GM12878 (cell line): ENCODE data around the gene CALY. TPM values are rescaled to one million over a fixed set of nuclear protein-coding genes. Genes with fewer than 3 reads are reported as not detected.

Source experiments
- ATAC-seq: fragments of 200-7000 bp; cut with Tn5 transposase; 3 replicates; pipeline ENCODE4 v1.9.1; 2020; ENCODE audit warnings: mild to moderate bottlenecking, moderate library complexity
- BruUV-seq: library from RNA; stranded (reverse); fragments of 400-500 nt; replicated peaks from 2 replicates; lab custom pipeline; 2021; lab: Mats Ljungman, UMichigan
- CTCF ChIA-PET: fragments of 300-600 bp; sonication (Branson Sonifier 250); formaldehyde crosslinking; extraction: SDS; loops from one replicate; lab custom pipeline; 2021; ENCODE audit warnings: inconsistent platforms; lab: Yijun Ruan, JAX
- POLR2A ChIA-PET: fragments of 350-600 bp; formaldehyde crosslinking; extraction: SDS; loops from one replicate; lab custom pipeline; 2021; ENCODE audit warnings: inconsistent platforms; lab: Charles Lee
- RAD21 ChIA-PET: fragments of 300-600 bp; sonication (Branson Sonifier 250); formaldehyde crosslinking; loops from one replicate; lab custom pipeline; 2023; ENCODE audit warnings: antibody characterized with exemption; ENCODE audit not compliant: unreplicated experiment; lab: Charles Lee
- SMC1A ChIA-PET: fragments of 300-600 bp; sonication (Branson Sonifier 250); formaldehyde crosslinking; loops from one replicate; lab custom pipeline; 2023; ENCODE audit not compliant: unreplicated experiment, uncharacterized antibody; lab: Charles Lee
- DNase-seq: peaks from one replicate; pipeline ENCODE4 v3.0.0-alpha.2; 2011; ENCODE audit warnings: low read depth, low spot score
- FAIRE-seq: peaks from 3 replicates; lab custom pipeline; 2011; peaks lifted over from hg19 to GRCh38; lab: Jason Lieb, UNC
- H2AFZ ChIP-seq: 2 replicates; pipeline ENCODE4 v1.6.0; 2011; ENCODE audit warnings: low read depth, low read length, control low read depth; ENCODE audit not compliant: control insufficient read depth
- H3K27ac ChIP-seq: 2 replicates; pipeline ENCODE4 v1.5.1; 2011; ENCODE audit warnings: control low read depth; ENCODE audit not compliant: control insufficient read depth, insufficient read depth
- H3K27me3 ChIP-seq, 2 experiments: replicated peaks in 1 of 2; 2 replicates each; pipeline versions ENCODE4 v1.6.0 to v1.6.1; 2011; ENCODE audit warnings: low read length in 1 of 2; ENCODE audit not compliant: control insufficient read depth in 2 of 2, insufficient read depth in 2 of 2
- H3K36me3 ChIP-seq, 2 experiments: 2 replicates each; pipeline ENCODE4 v1.5.1; 2011; ENCODE audit warnings: low read length in 1 of 2; ENCODE audit not compliant: control insufficient read depth in 2 of 2, insufficient read depth in 2 of 2
- H3K4me1 ChIP-seq: 2 replicates; pipeline ENCODE4 v1.6.1; 2011; ENCODE audit warnings: mild to moderate bottlenecking, low read length, moderate library complexity, mixed read lengths; ENCODE audit not compliant: control insufficient read depth, insufficient read depth
- H3K4me2 ChIP-seq: 2 replicates; pipeline ENCODE4 v1.6.0; 2011; ENCODE audit warnings: control low read depth; ENCODE audit not compliant: control insufficient read depth, insufficient read depth
- H3K4me3 ChIP-seq: fragments of 200-600 bp; sonication (generic); 2 replicates; pipeline ENCODE4 v1.5.1; 2016
- H3K79me2 ChIP-seq: 2 replicates; pipeline ENCODE4 v1.6.0; 2011; ENCODE audit warnings: low read length; ENCODE audit not compliant: control insufficient read depth, insufficient read depth
- H3K9ac ChIP-seq: 2 replicates; pipeline ENCODE4 v1.8.0; 2011; ENCODE audit warnings: low read length, control low read depth, mixed read lengths; ENCODE audit not compliant: control insufficient read depth, insufficient read depth
- H3K9me3 ChIP-seq: replicated peaks from 3 replicates; pipeline ENCODE4 v1.5.1; 2011; ENCODE audit warnings: mild to moderate bottlenecking, low read length; ENCODE audit not compliant: control insufficient read depth, insufficient read depth
- H4K20me1 ChIP-seq: 2 replicates; pipeline ENCODE4 v1.6.0; 2011; ENCODE audit not compliant: control insufficient read depth, insufficient read depth
- CEBPZ ChIP-seq: fragments of 150-350 bp; IDR thresholded peaks from 2 replicates; pipeline ENCODE4 v1.6.1; 2016; ENCODE audit warnings: low read depth, low read length
- CREM ChIP-seq: IDR thresholded peaks from 2 replicates; pipeline ENCODE4 v1.6.1; 2014; ENCODE audit warnings: antibody characterized with exemption, low read depth
- DPF2 ChIP-seq: fragments of 450-650 bp; IDR thresholded peaks from 2 replicates; pipeline ENCODE4 v1.6.1; 2017; ENCODE audit warnings: mild to moderate bottlenecking
- EGR1 ChIP-seq, 2 experiments: IDR thresholded peaks; 1 replicate in 1 of 2; 2 replicates in 1 of 2; pipeline ENCODE4 v1.6.1; 2011 to 2012; ENCODE audit warnings: low read depth in 2 of 2, low read length in 2 of 2, borderline replicate concordance in 1 of 2, mild to moderate bottlenecking in 1 of 2, moderate library complexity in 1 of 2
- JUND ChIP-seq: IDR thresholded peaks from 2 replicates; pipeline ENCODE4 v1.6.1; 2012; ENCODE audit warnings: low read depth, mild to moderate bottlenecking, low read length, improper control_type of control experiment, moderate library complexity
- MEF2B ChIP-seq: fragments of 450-650 bp; IDR thresholded peaks from 2 replicates; pipeline ENCODE4 v1.6.1; 2018; ENCODE audit warnings: mild to moderate bottlenecking, moderate library complexity; ENCODE audit not compliant: partially characterized antibody, poor library complexity, severe bottlenecking
- NBN ChIP-seq: fragments of 450-650 bp; IDR thresholded peaks from 2 replicates; pipeline ENCODE4 v1.6.1; 2016
- NR2C1 ChIP-seq: fragments of 450-650 bp; IDR thresholded peaks from 2 replicates; pipeline ENCODE4 v1.6.1; 2017; ENCODE audit warnings: antibody characterized with exemption, mild to moderate bottlenecking, moderate library complexity
- POU2F2 ChIP-seq: IDR thresholded peaks from 3 replicates; pipeline ENCODE4 v1.6.1; 2011; ENCODE audit warnings: low read depth, mild to moderate bottlenecking, low read length, borderline replicate concordance
- WGBS: methylation state at CpG from one replicate; pipeline ENCODE4 v1.1.6; 2016; ENCODE audit warnings: low lambda C conversion rate; ENCODE audit not compliant: insufficient replicate concordance, insufficient coverage; ENCODE audit errors: missing lambda C conversion rate; 5-methylcytosine and 5-hydroxymethylcytosine counted together
- in situ Hi-C: fragments of 300-500 bp; cut with MboI; formaldehyde crosslinking; loops from 9 replicates; pipeline ENCODE4 v1.14.3; 2018; ENCODE audit warnings: mixed read lengths
- intact Hi-C: fragments of 100-400 bp; cut with micrococcal nuclease; formaldehyde crosslinking; loops from one replicate; pipeline ENCODE4 v1.14.2; 2022; ENCODE audit not compliant: unreplicated experiment
- polyA plus RNA-seq, 11 experiments: library from polyadenylated mRNA; depleted of rRNA in 4 of 11; unstranded in 6 of 11; stranded (reverse) in 5 of 11; fragments of >200 nt; fragmentation: Nextera tagmentation in 4 of 11; fragmentation: Illumina TruSeq in 1 of 11; extraction: Ambion mirVana in 4 of 11; extraction: Trizol in 1 of 11; gene quantifications; 1 replicate in 1 of 11; 2 replicates in 10 of 11; pipeline versions ENCODE4 v1.2.1 to v1.2.3, GENCODE V29; 2011 to 2016; ENCODE audit warnings: inconsistent platforms in 2 of 11, missing spikeins in 2 of 11, low read depth in 1 of 11
- total RNA-seq, 4 experiments: library from RNA; depleted of rRNA in 3 of 4; stranded (reverse); fragments of >200 nt in 3 of 4; fragmentation: Illumina TruSeq in 1 of 4; extraction: Trizol in 1 of 4; gene quantifications; 2 replicates each; pipeline versions ENCODE4 v1.2.1 to v1.2.3, GENCODE V29; 2013 to 2021
- TF ChIP-seq, protein P1 (sequence below): IDR thresholded peaks from 2 replicates; pipeline ENCODE4 v1.6.1; 2012; ENCODE audit warnings: improper control_type of control experiment, low read depth, low read length; ENCODE audit not compliant: insufficient replicate concordance
- TF ChIP-seq, protein P2 (sequence below): fragments of 450-650 bp; IDR thresholded peaks from 2 replicates; pipeline ENCODE4 v1.6.1; 2017; ENCODE audit warnings: antibody characterized with exemption, mild to moderate bottlenecking, moderate library complexity

CALY gene
- total and polyA plus RNA-seq, 10 of the 15 experiments (the other 5 are each of a cell fraction or from before 2014, with no cell fraction given): 0.07 TPM; not detected in 9

GRCh38 chr10:133379152-133379800, 42.6 kb upstream of the CALY start, which contains the start of gene PAOX:
Gene PAOX, plus strand, starts transcription at chr10:133379262. Its CDS starts 55 bp downstream, at chr10:133379317.
- no peak for DNase-seq
- Histone ChIP-seq H3K4me3 (peak within 1 kb of the TSS; percentile 85), H3K9me3 (no peaks in the 10 kb centered on the region), H4K20me1 (no peaks in the 10 kb centered on the region), H3K9ac (peak within 1 kb of the TSS; percentile 70), H3K27me3 (no peaks in the 10 kb centered on the region), H3K4me1 (peaks cover 9% of the 10 kb centered on the region), H3K36me3 (no peaks in the 10 kb centered on the region), H3K4me2 (peak within 1 kb of the TSS; percentile 98), H2AFZ (peak within 1 kb of the TSS; percentile 90), H3K27ac (peak within 1 kb of the TSS; percentile 48; the same call in 1 of the 2 replicates), H3K79me2 (peaks cover 3% of the 10 kb centered on the region; the same call in 1 of the 2 replicates)
- ChIA-PET RAD21 (interaction anchor here (0.5 to 3.8 kb wide), 4 partner anchors 8 to 807 kb away, joined by 3 to 13 read pairs (median 6); no protein-coding TSS in a partner anchor), CTCF (interaction anchor here (0.5 to 1.5 kb wide), 2 partner anchors 10 to 63 kb away, joined by 3 to 4 read pairs; no protein-coding TSS in a partner anchor), POLR2A (interaction anchor here (0.6 to 3.1 kb wide), 3 partner anchors 10 to 22 kb away, joined by 5 to 31 read pairs (median 5); partner anchors contain the start of gene FUOM), SMC1A (interaction anchor here (1.3 to 1.5 kb wide), 2 partner anchors 9 to 18 kb away, joined by 3 to 5 read pairs; no protein-coding TSS in a partner anchor)
- in situ Hi-C loops: no loop called here
- WGBS: under 1% methylated on average over 38 of the region's 78 CpGs
- FAIRE-seq: no peak
- peak; percentile 79 for ATAC-seq
- BruUV-seq: no TSS peak
- intact Hi-C loops: no loop called here
- TF ChIP-seq JUND (no peak), CEBPZ (no peak), POU2F2 (no peak), CREM (no peak), NBN (no peak), MEF2B (peak; percentile 22), NR2C1 (0 out of 2 replicates have a peak, but pooled peaks have one; percentile 21), DPF2 (peak; percentile 77), EGR1 (IDR thresholded peaks at IDR 0.05; ENCODE audit: borderline replicate concordance in 1 of 2, low read depth in 2 of 2, low read length in 2 of 2) (peak in 1 of 2 experiments; percentile 39; a peak in 1 of 3 replicates)
- TF ChIP-seq, protein P1, sequence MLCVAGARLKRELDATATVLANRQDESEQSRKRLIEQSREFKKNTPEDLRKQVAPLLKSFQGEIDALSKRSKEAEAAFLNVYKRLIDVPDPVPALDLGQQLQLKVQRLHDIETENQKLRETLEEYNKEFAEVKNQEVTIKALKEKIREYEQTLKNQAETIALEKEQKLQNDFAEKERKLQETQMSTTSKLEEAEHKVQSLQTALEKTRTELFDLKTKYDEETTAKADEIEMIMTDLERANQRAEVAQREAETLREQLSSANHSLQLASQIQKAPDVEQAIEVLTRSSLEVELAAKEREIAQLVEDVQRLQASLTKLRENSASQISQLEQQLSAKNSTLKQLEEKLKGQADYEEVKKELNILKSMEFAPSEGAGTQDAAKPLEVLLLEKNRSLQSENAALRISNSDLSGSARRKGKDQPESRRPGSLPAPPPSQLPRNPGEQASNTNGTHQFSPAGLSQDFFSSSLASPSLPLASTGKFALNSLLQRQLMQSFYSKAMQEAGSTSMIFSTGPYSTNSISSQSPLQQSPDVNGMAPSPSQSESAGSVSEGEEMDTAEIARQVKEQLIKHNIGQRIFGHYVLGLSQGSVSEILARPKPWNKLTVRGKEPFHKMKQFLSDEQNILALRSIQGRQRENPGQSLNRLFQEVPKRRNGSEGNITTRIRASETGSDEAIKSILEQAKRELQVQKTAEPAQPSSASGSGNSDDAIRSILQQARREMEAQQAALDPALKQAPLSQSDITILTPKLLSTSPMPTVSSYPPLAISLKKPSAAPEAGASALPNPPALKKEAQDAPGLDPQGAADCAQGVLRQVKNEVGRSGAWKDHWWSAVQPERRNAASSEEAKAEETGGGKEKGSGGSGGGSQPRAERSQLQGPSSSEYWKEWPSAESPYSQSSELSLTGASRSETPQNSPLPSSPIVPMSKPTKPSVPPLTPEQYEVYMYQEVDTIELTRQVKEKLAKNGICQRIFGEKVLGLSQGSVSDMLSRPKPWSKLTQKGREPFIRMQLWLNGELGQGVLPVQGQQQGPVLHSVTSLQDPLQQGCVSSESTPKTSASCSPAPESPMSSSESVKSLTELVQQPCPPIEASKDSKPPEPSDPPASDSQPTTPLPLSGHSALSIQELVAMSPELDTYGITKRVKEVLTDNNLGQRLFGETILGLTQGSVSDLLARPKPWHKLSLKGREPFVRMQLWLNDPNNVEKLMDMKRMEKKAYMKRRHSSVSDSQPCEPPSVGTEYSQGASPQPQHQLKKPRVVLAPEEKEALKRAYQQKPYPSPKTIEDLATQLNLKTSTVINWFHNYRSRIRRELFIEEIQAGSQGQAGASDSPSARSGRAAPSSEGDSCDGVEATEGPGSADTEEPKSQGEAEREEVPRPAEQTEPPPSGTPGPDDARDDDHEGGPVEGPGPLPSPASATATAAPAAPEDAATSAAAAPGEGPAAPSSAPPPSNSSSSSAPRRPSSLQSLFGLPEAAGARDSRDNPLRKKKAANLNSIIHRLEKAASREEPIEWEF: no peak
- TF ChIP-seq, protein P2, sequence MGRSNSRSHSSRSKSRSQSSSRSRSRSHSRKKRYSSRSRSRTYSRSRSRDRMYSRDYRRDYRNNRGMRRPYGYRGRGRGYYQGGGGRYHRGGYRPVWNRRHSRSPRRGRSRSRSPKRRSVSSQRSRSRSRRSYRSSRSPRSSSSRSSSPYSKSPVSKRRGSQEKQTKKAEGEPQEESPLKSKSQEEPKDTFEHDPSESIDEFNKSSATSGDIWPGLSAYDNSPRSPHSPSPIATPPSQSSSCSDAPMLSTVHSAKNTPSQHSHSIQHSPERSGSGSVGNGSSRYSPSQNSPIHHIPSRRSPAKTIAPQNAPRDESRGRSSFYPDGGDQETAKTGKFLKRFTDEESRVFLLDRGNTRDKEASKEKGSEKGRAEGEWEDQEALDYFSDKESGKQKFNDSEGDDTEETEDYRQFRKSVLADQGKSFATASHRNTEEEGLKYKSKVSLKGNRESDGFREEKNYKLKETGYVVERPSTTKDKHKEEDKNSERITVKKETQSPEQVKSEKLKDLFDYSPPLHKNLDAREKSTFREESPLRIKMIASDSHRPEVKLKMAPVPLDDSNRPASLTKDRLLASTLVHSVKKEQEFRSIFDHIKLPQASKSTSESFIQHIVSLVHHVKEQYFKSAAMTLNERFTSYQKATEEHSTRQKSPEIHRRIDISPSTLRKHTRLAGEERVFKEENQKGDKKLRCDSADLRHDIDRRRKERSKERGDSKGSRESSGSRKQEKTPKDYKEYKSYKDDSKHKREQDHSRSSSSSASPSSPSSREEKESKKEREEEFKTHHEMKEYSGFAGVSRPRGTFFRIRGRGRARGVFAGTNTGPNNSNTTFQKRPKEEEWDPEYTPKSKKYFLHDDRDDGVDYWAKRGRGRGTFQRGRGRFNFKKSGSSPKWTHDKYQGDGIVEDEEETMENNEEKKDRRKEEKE: no peak
